Measurements from ENCODE around the gene SGPL1.

Gene SGPL1

DNA sequence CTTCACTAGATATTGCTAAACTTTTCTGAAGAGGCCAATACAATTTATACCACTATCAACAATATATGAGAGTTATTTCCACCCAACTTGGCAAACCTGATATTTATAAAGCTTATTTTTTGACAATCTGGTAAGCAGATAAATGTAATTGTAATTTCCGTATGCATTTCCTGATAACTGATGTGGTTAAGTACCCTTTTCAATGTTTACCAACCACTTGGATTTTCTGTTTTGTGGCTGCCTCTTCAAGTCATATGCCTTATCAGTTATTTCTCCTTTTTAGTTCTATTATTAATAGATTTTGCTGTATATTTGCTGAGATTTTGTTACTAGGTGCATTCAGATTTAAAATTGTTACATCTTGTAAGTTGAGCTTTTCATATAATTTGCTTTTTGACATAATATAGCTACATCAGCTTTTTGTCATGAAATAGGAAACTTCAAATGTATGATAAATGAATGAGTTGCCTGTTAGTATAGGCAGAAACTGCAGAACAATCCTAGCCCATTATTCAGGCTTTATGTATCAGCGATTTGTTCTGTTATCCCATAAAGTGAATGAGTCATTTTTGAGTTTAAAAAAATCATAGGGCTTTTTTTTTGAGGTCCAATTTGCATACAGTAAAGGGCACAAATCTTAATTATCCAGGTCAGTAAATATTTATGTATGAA, 11.5 kb downstream of the SGPL1 start:
- H3K4ac ChIP-seq (ENCODE audit: low read depth in 1 of 2, low read length in 2 of 2): no peak overlapping the region
- no peak overlapping the region for H4K8ac ChIP-seq (ENCODE audit: low read length)
- no peak overlapping the region for H2BK5ac ChIP-seq (ENCODE audit: low read depth, low read length, poor library complexity, severe bottlenecking)
- no peak overlapping the region for H2BK120ac ChIP-seq (ENCODE audit: low read depth, low read length)
- peaks cover 1% of the 10 kb centered on the region for H3K4me1 ChIP-seq (ENCODE audit: control insufficient read depth, insufficient read depth, low read depth, low read length)
- H2AK5ac ChIP-seq (ENCODE audit: low read length, severe bottlenecking): no peak overlapping the region
- H2AFZ ChIP-seq (ENCODE audit: low read depth, low read length): no peak overlapping the region
- no peak overlapping the region for H3K14ac ChIP-seq (ENCODE audit: low read length in 2 of 2)
- no peak overlapping the region for H2BK12ac ChIP-seq (ENCODE audit: low read length in 2 of 2)
- H3K27ac ChIP-seq (ENCODE audit: low read length, poor library complexity, severe bottlenecking): no peak overlapping the region
- no peak overlapping the region for H4K91ac ChIP-seq (ENCODE audit: low read length)
- H3K4me3 ChIP-seq (ENCODE audit: insufficient read depth in 1 of 2, low read depth in 1 of 2, low read length in 2 of 2): no peak overlapping the region
- H3K9ac ChIP-seq (ENCODE audit: low read length): no peak overlapping the region
- H3K36me3 ChIP-seq (ENCODE audit: control insufficient read depth in 1 of 2, insufficient read depth in 2 of 2, low read depth in 1 of 2, low read length in 2 of 2): peaks cover 0 to 21% of the 10 kb centered on the region in 2 experiments
- no peak for DNase-seq
- no peak overlapping the region for H3K23ac ChIP-seq (ENCODE audit: low read length in 2 of 2)
- no peaks in the 10 kb centered on the region for H3K9me3 ChIP-seq (ENCODE audit: control insufficient read depth, low read length)
- peaks cover 28% of the 10 kb centered on the region for H3K79me1 ChIP-seq (replicated peaks; ENCODE audit: low read length, poor library complexity, severe bottlenecking)
- no peaks in the 10 kb centered on the region for H3K27me3 ChIP-seq (ENCODE audit: control insufficient read depth in 1 of 2, insufficient read depth in 1 of 2, low read length in 2 of 2)
- WGBS: 100% methylated on average over 1 of the region's 2 CpGs
- H3K18ac ChIP-seq (ENCODE audit: low read depth in 1 of 2, low read length in 2 of 2): no peak overlapping the region
- no peak overlapping the region for H2BK15ac ChIP-seq (ENCODE audit: low read depth, poor library complexity, severe bottlenecking)
- H3K4me2 ChIP-seq (ENCODE audit: low read length, poor library complexity, severe bottlenecking): no peak overlapping the region

DNA sequence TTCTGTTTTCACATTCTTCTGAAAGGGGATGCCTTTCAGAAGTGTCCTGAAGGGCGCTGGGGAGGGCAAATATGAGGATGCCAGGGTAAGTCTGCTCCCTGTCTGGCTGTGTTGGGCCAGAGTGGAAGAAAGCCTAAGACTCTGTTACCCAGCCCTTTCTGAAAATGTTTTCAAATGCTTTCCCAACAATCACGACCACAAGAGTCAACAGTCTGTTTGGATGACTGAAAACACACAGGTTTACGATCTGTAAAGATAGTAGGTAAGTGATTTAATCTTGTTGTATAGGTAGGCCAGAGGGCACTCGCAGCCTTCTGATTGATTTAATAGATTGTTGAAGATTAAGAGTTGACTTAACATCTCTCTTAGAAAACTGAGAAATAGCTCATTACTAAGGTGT, 13.2 kb downstream of the SGPL1 start:
- Histone ChIP-seq H2BK120ac (ENCODE audit: low read depth, low read length) (no peak overlapping the region), H3K79me1 (replicated peaks; ENCODE audit: low read length, poor library complexity, severe bottlenecking) (peaks cover 28% of the 10 kb centered on the region), H3K9ac (ENCODE audit: low read length) (no peak overlapping the region), H3K18ac (ENCODE audit: low read depth in 1 of 2, low read length in 2 of 2) (no peak overlapping the region), H2BK12ac (ENCODE audit: low read length in 2 of 2) (no peak overlapping the region), H2BK15ac (ENCODE audit: low read depth, poor library complexity, severe bottlenecking) (no peak overlapping the region), H3K27ac (ENCODE audit: low read length, poor library complexity, severe bottlenecking) (no peak overlapping the region), H3K4me1 (ENCODE audit: control insufficient read depth, insufficient read depth, low read depth, low read length) (peaks cover 1% of the 10 kb centered on the region), H2BK5ac (ENCODE audit: low read depth, low read length, poor library complexity, severe bottlenecking) (no peak overlapping the region), H3K4me3 (ENCODE audit: insufficient read depth in 1 of 2, low read depth in 1 of 2, low read length in 2 of 2) (no peak overlapping the region), H2AK5ac (ENCODE audit: low read length, severe bottlenecking) (no peak overlapping the region), H3K23ac (ENCODE audit: low read length in 2 of 2) (no peak overlapping the region), H4K91ac (ENCODE audit: low read length) (no peak overlapping the region), H3K27me3 (ENCODE audit: control insufficient read depth in 1 of 2, insufficient read depth in 1 of 2, low read length in 2 of 2) (no peaks in the 10 kb centered on the region), H3K4ac (ENCODE audit: low read depth in 1 of 2, low read length in 2 of 2) (no peak overlapping the region), H3K36me3 (ENCODE audit: control insufficient read depth in 1 of 2, insufficient read depth in 2 of 2, low read depth in 1 of 2, low read length in 2 of 2) (peaks cover 0 to 21% of the 10 kb centered on the region in 2 experiments), H3K4me2 (ENCODE audit: low read length, poor library complexity, severe bottlenecking) (no peak overlapping the region), H3K9me3 (ENCODE audit: control insufficient read depth, low read length) (no peaks in the 10 kb centered on the region), H2AFZ (ENCODE audit: low read depth, low read length) (no peak overlapping the region), H4K8ac (ENCODE audit: low read length) (no peak overlapping the region), H3K14ac (ENCODE audit: low read length in 2 of 2) (no peak overlapping the region)
- DNase-seq: no peak
- WGBS: 94% methylated on average over 4 of the region's 4 CpGs

DNA sequence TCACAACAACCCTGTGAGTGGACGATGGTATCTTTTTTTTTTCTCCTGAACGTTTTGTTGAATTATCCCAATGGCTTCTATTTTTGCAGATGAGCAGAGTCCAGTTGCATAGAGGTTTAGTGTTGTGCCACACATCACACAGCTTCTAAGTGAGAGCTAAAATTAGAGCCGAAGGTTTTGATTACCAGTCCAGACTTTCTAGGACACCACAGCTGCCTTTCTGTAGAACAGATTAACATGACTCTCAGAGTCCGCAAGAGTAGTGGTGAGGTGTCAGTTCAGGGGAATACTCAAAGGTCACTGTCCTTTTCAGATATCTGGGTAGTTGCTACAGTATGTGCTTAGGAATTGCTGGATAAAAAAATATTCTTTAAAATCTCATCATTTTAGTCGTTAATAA, 13.8 kb downstream of the SGPL1 start:
- Histone ChIP-seq H3K4me2 (ENCODE audit: low read length, poor library complexity, severe bottlenecking) (no peak overlapping the region), H2BK12ac (ENCODE audit: low read length in 2 of 2) (no peak overlapping the region)

GRCh38 chr10:70830164-70830563, 14.4 kb downstream of the SGPL1 start:
- Histone ChIP-seq H2BK15ac (ENCODE audit: low read depth, poor library complexity, severe bottlenecking) (no peak overlapping the region), H4K8ac (ENCODE audit: low read length) (no peak overlapping the region)

More for the DNA sequence above, 13.8 kb downstream of the SGPL1 start:
- no peak overlapping the region for H4K91ac ChIP-seq (ENCODE audit: low read length)
- no peak overlapping the region for H3K4ac ChIP-seq (ENCODE audit: low read depth in 1 of 2, low read length in 2 of 2)
- H3K4me3 ChIP-seq (ENCODE audit: insufficient read depth in 1 of 2, low read depth in 1 of 2, low read length in 2 of 2): no peak overlapping the region
- H3K9ac ChIP-seq (ENCODE audit: low read length): no peak overlapping the region
- H2BK120ac ChIP-seq (ENCODE audit: low read depth, low read length): no peak overlapping the region
- peaks cover 33% of the 10 kb centered on the region for H3K79me1 ChIP-seq (replicated peaks; ENCODE audit: low read length, poor library complexity, severe bottlenecking)
- H2BK15ac ChIP-seq (ENCODE audit: low read depth, poor library complexity, severe bottlenecking): no peak overlapping the region
- no peak for DNase-seq
- H2AFZ ChIP-seq (ENCODE audit: low read depth, low read length): no peak overlapping the region
- H2AK5ac ChIP-seq (ENCODE audit: low read length, severe bottlenecking): no peak overlapping the region
- peaks cover 0 to 18% of the 10 kb centered on the region in 2 experiments for H3K36me3 ChIP-seq (ENCODE audit: control insufficient read depth in 1 of 2, insufficient read depth in 2 of 2, low read depth in 1 of 2, low read length in 2 of 2)
- 100% methylated on average over 2 of the region's 5 CpGs for WGBS
- no peak overlapping the region for H3K18ac ChIP-seq (ENCODE audit: low read depth in 1 of 2, low read length in 2 of 2)
- no peak overlapping the region for H3K14ac ChIP-seq (ENCODE audit: low read length in 2 of 2)
- H4K8ac ChIP-seq (ENCODE audit: low read length): no peak overlapping the region
- no peak overlapping the region for H2BK5ac ChIP-seq (ENCODE audit: low read depth, low read length, poor library complexity, severe bottlenecking)
- H3K27ac ChIP-seq (ENCODE audit: low read length, poor library complexity, severe bottlenecking): no peak overlapping the region
- H3K9me3 ChIP-seq (ENCODE audit: control insufficient read depth, low read length): no peaks in the 10 kb centered on the region
- no peak overlapping the region for H3K23ac ChIP-seq (ENCODE audit: low read length in 2 of 2)
- no peaks in the 10 kb centered on the region for H3K27me3 ChIP-seq (ENCODE audit: control insufficient read depth in 1 of 2, insufficient read depth in 1 of 2, low read length in 2 of 2)
- peaks cover 1% of the 10 kb centered on the region for H3K4me1 ChIP-seq (ENCODE audit: control insufficient read depth, insufficient read depth, low read depth, low read length)

More at GRCh38 chr10:70830164-70830563, 14.4 kb downstream of the SGPL1 start:
- H3K27ac ChIP-seq (ENCODE audit: low read length, poor library complexity, severe bottlenecking): no peak overlapping the region
- H3K9ac ChIP-seq (ENCODE audit: low read length): no peak overlapping the region
- 100% methylated on average over 1 of the region's 3 CpGs for WGBS
- H3K23ac ChIP-seq (ENCODE audit: low read length in 2 of 2): no peak overlapping the region
- no peak overlapping the region for H2AK5ac ChIP-seq (ENCODE audit: low read length, severe bottlenecking)
- H3K4me3 ChIP-seq (ENCODE audit: insufficient read depth in 1 of 2, low read depth in 1 of 2, low read length in 2 of 2): no peak overlapping the region
- DNase-seq: peak; percentile 19
- no peak overlapping the region for H2BK120ac ChIP-seq (ENCODE audit: low read depth, low read length)
- no peaks in the 10 kb centered on the region for H3K27me3 ChIP-seq (ENCODE audit: control insufficient read depth in 1 of 2, insufficient read depth in 1 of 2, low read length in 2 of 2)
- no peaks in the 10 kb centered on the region for H3K9me3 ChIP-seq (ENCODE audit: control insufficient read depth, low read length)
- peaks cover 36% of the 10 kb centered on the region for H3K79me1 ChIP-seq (replicated peaks; ENCODE audit: low read length, poor library complexity, severe bottlenecking)
- H3K4ac ChIP-seq (ENCODE audit: low read depth in 1 of 2, low read length in 2 of 2): no peak overlapping the region
- no peak overlapping the region for H2BK12ac ChIP-seq (ENCODE audit: low read length in 2 of 2)
- no peak overlapping the region for H4K91ac ChIP-seq (ENCODE audit: low read length)
- H3K4me2 ChIP-seq (ENCODE audit: low read length, poor library complexity, severe bottlenecking): no peak overlapping the region
- no peak overlapping the region for H2BK5ac ChIP-seq (ENCODE audit: low read depth, low read length, poor library complexity, severe bottlenecking)
- H2AFZ ChIP-seq (ENCODE audit: low read depth, low read length): no peak overlapping the region
- no peak overlapping the region for H3K14ac ChIP-seq (ENCODE audit: low read length in 2 of 2)
- H3K36me3 ChIP-seq (ENCODE audit: control insufficient read depth in 1 of 2, insufficient read depth in 2 of 2, low read depth in 1 of 2, low read length in 2 of 2): peaks cover 0 to 15% of the 10 kb centered on the region in 2 experiments
- no peak overlapping the region for H3K18ac ChIP-seq (ENCODE audit: low read depth in 1 of 2, low read length in 2 of 2)
- peaks cover 1% of the 10 kb centered on the region for H3K4me1 ChIP-seq (ENCODE audit: control insufficient read depth, insufficient read depth, low read depth, low read length)

Measured in mesenchymal stem cell (in vitro differentiated cells and primary cell).